Adipocyte (in vitro differentiated cells): ENCODE measurements around the gene LDLRAD3.

Experiments used
- DNase-seq: peaks from one replicate; pipeline ENCODE4 v3.0.0-alpha.2; 2015; ENCODE audit warnings: low read depth
- H3K27me3 ChIP-seq: replicated peaks from 2 replicates; pipeline ENCODE4 v1.7.0; 2013; ENCODE audit warnings: mild to moderate bottlenecking, low read length, moderate library complexity; ENCODE audit not compliant: control insufficient read depth, insufficient read depth
- H3K36me3 ChIP-seq: 2 replicates; pipeline ENCODE4 v1.7.0; 2013; ENCODE audit warnings: low read length, mild to moderate bottlenecking, moderate library complexity; ENCODE audit not compliant: control insufficient read depth, insufficient read depth, severe bottlenecking
- H3K4me1 ChIP-seq: 2 replicates; pipeline ENCODE4 v1.7.0; 2013; ENCODE audit warnings: mild to moderate bottlenecking, low read length, moderate library complexity; ENCODE audit not compliant: control insufficient read depth, insufficient read depth
- H3K4me3 ChIP-seq: 2 replicates; pipeline ENCODE4 v1.7.0; 2013; ENCODE audit warnings: mild to moderate bottlenecking, low read length, moderate library complexity
- H3K9ac ChIP-seq: 2 replicates; pipeline ENCODE4 v1.7.0; 2013; ENCODE audit warnings: mild to moderate bottlenecking, low read length, moderate library complexity
- H3K9me3 ChIP-seq: 2 replicates; pipeline ENCODE4 v1.7.0; 2013; ENCODE audit warnings: mild to moderate bottlenecking, low read length, moderate library complexity; ENCODE audit not compliant: control insufficient read depth

Gene LDLRAD3

DNA sequence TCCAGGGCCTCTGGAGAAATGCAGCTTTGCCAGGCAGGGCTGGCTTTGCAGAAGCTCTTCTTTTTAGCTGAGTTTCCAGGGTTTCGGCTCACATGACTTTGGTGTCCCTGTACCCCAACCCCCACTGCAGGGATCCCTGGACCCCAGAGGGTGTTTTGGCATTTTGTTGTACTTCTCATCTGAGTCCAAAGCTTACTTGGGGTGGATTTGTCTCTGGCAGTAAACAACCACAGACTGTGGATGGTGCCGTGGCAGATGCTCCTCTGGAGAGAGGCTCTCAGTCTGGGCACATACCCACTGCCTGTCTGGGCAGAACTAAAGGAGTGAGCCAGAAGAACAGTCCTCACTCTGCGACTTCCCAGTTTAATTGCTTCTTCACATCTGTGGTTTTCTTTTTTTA lies 295.8 kb downstream of the LDLRAD3 start:
- Histone ChIP-seq H3K4me3 (no peak overlapping the region), H3K36me3 (peaks cover 4% of the 10 kb centered on the region), H3K27me3 (no peaks in the 10 kb centered on the region), H3K4me1 (peaks cover 10% of the 10 kb centered on the region), H3K9ac (no peak overlapping the region), H3K9me3 (no peaks in the 10 kb centered on the region)
- DNase-seq = no peak

- H3K4me1 ChIP-seq = peaks cover 10% of the 10 kb centered on the region
- H3K9ac ChIP-seq = no peak overlapping the region
- H3K9me3 ChIP-seq = no peaks in the 10 kb centered on the region
- H3K27me3 ChIP-seq = no peaks in the 10 kb centered on the region
- peaks cover 4% of the 10 kb centered on the region for H3K36me3 ChIP-seq
- no peak overlapping the region for H3K4me3 ChIP-seq
- no peak for DNase-seq
Measured at GRCh38 chr11:36240173-36240572, 296.3 kb downstream of the LDLRAD3 start.

DNA sequence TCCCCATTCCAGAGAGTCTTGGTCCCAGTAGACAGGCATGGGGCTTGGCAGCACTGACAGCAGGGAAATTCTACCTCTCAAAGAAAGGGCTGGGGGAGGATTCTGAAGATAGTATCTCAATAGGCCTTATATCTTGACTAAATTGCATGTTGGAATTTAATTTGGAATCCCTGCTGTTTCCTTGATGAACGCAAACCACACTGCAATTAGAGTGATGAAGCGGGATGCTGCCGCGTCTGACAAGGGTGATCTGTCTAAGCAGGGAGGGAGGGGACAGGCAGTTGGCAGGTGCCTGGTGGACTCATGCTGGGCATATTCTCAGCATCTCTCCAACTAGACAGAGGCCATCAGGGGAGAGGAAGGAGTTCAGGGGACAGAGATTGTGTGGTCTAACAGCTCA lies 296.9 kb downstream of the LDLRAD3 start:
- Histone ChIP-seq H3K9me3 (no peaks in the 10 kb centered on the region), H3K4me3 (no peak overlapping the region), H3K4me1 (peaks cover 10% of the 10 kb centered on the region), H3K27me3 (no peaks in the 10 kb centered on the region), H3K36me3 (peaks cover 4% of the 10 kb centered on the region), H3K9ac (no peak overlapping the region)
- no peak for DNase-seq

GRCh38 chr11:36241497-36241896 lies 297.6 kb downstream of the LDLRAD3 start:
- no peak for DNase-seq

DNA sequence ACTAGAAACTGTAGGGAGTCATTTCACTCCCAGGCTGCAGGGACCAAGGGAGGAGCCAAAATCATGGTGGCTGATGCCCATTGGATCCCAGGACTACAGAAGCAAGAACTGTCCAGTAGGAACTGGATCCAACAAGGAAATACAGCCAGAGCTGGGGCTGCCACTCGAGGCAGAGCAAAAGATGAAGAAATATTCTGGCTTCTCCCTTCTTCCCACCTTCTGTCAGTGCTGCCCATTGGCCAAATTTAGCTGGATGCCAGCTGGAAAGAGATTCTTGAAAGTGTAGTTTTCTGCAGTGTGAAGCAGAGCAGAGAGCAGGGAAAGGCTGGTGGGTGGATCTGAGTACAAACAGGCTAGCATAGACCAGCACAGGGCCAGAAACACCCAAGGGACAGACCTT lies 299.8 kb downstream of the LDLRAD3 start:
- DNase-seq = peak; percentile 6

More at GRCh38 chr11:36241497-36241896, 297.6 kb downstream of the LDLRAD3 start:
- Histone ChIP-seq H3K9me3 (no peaks in the 10 kb centered on the region), H3K4me3 (no peak overlapping the region), H3K4me1 (peaks cover 10% of the 10 kb centered on the region), H3K36me3 (peaks cover 4% of the 10 kb centered on the region), H3K27me3 (no peaks in the 10 kb centered on the region), H3K9ac (no peak overlapping the region)

DNA sequence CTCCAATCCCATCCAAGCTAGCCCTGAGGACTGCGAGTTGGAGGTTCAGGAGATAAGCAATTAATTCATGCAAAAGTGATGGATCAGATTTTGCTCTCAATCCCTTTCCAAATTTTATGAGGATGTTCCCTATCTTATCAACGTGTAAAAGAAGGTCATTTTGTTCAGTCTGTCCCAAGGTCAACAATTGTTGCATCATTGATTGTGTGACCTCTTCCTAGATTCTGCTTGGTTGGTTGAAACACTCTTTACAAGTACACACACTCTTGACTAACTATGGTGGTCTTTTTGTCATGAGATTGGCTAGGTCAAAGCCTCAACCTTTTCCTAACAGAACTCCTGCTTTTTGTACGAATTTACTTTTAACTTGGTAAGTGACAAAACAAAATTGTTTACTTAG lies 303.6 kb downstream of the LDLRAD3 start:
- no peaks in the 10 kb centered on the region for H3K27me3 ChIP-seq
- H3K4me3 ChIP-seq = no peak overlapping the region
- H3K9ac ChIP-seq = no peak overlapping the region
- DNase-seq = no peak
- H3K9me3 ChIP-seq = peaks cover 8% of the 10 kb centered on the region
- H3K4me1 ChIP-seq = peaks cover 35% of the 10 kb centered on the region
- no peaks in the 10 kb centered on the region for H3K36me3 ChIP-seq

More for the DNA sequence above, 299.8 kb downstream of the LDLRAD3 start:
- Histone ChIP-seq H3K9me3 (no peaks in the 10 kb centered on the region), H3K4me1 (peaks cover 16% of the 10 kb centered on the region), H3K9ac (no peak overlapping the region), H3K27me3 (no peaks in the 10 kb centered on the region), H3K36me3 (no peaks in the 10 kb centered on the region), H3K4me3 (no peak overlapping the region)

GRCh38 chr11:36248436-36248835 lies 304.6 kb downstream of the LDLRAD3 start:
- H3K4me1 ChIP-seq = peaks cover 35% of the 10 kb centered on the region
- no peaks in the 10 kb centered on the region for H3K36me3 ChIP-seq
- peak; percentile 4 for DNase-seq
- H3K27me3 ChIP-seq = no peaks in the 10 kb centered on the region
- peak overlapping the region; percentile 20 for H3K4me3 ChIP-seq
- H3K9me3 ChIP-seq = peaks cover 8% of the 10 kb centered on the region
- H3K9ac ChIP-seq = peak overlapping the region; percentile 69

- Histone ChIP-seq H3K9ac (peak overlapping the region; percentile 69), H3K4me3 (no peak overlapping the region)
- peak; percentile 83 for DNase-seq
Measured at GRCh38 chr11:36249246-36249645, 305.4 kb downstream of the LDLRAD3 start.

GRCh38 chr11:36251823-36252222 lies 308.0 kb downstream of the LDLRAD3 start:
- H3K4me3 ChIP-seq = no peak overlapping the region
- no peaks in the 10 kb centered on the region for H3K27me3 ChIP-seq
- H3K9me3 ChIP-seq = peaks cover 18% of the 10 kb centered on the region
- peaks cover 38% of the 10 kb centered on the region for H3K4me1 ChIP-seq
- H3K36me3 ChIP-seq = no peaks in the 10 kb centered on the region
- no peak overlapping the region for H3K9ac ChIP-seq
- no peak for DNase-seq

More at GRCh38 chr11:36249246-36249645, 305.4 kb downstream of the LDLRAD3 start:
- Histone ChIP-seq H3K27me3 (no peaks in the 10 kb centered on the region), H3K9me3 (peaks cover 8% of the 10 kb centered on the region), H3K36me3 (no peaks in the 10 kb centered on the region), H3K4me1 (peaks cover 35% of the 10 kb centered on the region)

- no peak overlapping the region for H3K9ac ChIP-seq
- H3K4me1 ChIP-seq = peaks cover 41% of the 10 kb centered on the region
- H3K27me3 ChIP-seq = no peaks in the 10 kb centered on the region
- no peak overlapping the region for H3K4me3 ChIP-seq
- peaks cover 18% of the 10 kb centered on the region for H3K9me3 ChIP-seq
- no peaks in the 10 kb centered on the region for H3K36me3 ChIP-seq
- DNase-seq = peak; percentile 3
Measured at GRCh38 chr11:36253238-36253637, 309.4 kb downstream of the LDLRAD3 start.

DNA sequence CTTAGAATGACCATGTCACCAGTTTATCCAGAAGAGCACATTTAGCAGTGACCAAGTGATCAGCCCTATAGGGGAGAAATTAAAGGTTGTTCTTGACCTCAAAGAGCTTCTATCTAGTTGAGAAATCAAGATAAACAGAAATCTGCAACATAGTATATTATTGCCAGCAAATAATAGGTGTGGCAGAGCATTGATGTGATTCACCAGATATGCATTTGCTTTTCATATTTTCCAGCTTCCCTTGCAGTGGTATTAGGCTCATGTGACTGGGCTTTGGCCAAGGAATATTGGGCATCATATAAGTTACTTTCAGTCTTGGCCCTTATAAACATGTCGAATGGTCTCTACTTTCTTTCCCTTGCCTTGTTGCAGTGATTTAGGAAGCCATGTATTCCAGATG lies 310.9 kb downstream of the LDLRAD3 start:
- peak; percentile 56 for DNase-seq
- no peaks in the 10 kb centered on the region for H3K27me3 ChIP-seq
- H3K36me3 ChIP-seq = no peaks in the 10 kb centered on the region
- H3K4me3 ChIP-seq = no peak overlapping the region
- H3K9me3 ChIP-seq = peaks cover 18% of the 10 kb centered on the region
- peaks cover 30% of the 10 kb centered on the region for H3K4me1 ChIP-seq
- H3K9ac ChIP-seq = no peak overlapping the region

- peaks cover 14% of the 10 kb centered on the region for H3K4me1 ChIP-seq
- no peak for DNase-seq
- no peak overlapping the region for H3K4me3 ChIP-seq
- no peaks in the 10 kb centered on the region for H3K36me3 ChIP-seq
- peaks cover 10% of the 10 kb centered on the region for H3K9me3 ChIP-seq
- H3K27me3 ChIP-seq = peaks cover 6% of the 10 kb centered on the region
- no peak overlapping the region for H3K9ac ChIP-seq
Measured at GRCh38 chr11:36257351-36257750, 313.5 kb downstream of the LDLRAD3 start.
